ENCODE results near the gene SCN1B.
"Not testable (repeated sequence)": the region's sequence is repeated elsewhere in the genome, so short reads cannot be mapped to it uniquely, and the experiment has no call there.

SCN1B gene

DNA sequence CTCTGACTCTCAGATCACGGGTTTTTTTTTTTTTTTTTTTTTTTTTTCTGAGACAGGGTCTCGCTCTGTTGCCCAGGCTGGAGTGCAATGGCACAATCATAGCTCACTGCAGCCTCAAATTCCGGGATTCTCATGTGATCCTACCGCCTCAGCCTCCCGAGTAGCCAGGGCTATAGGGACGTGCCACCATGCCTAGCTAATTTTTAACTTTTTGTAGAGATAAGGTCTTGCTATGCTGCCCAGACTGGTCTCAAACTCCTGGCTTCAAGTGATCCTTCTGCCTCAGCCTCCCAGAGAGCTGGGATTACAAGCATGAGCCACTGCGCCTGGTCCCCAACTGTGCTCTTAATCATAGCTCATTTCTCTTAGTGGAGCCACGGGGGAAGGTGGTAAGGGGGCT lies 34.7 kb upstream of the SCN1B start:
- WGBS, 2 donors (ENCODE audit: extremely low coverage in 2 of 2, insufficient read length in 2 of 2, insufficient replicate concordance in 1 of 2), result no CpG with 5 or more reads among the region's 8 CpGs
- Histone ChIP-seq H2BK12ac (ENCODE audit: low read length) (no peak overlapping the region), H3K27ac (replicated peaks; ENCODE audit: low read length) (no peak overlapping the region), H3K27me3 (ENCODE audit: control insufficient read depth in 3 of 3, insufficient read depth in 3 of 3, low read depth in 1 of 3, low read length in 3 of 3) (no peaks in the 10 kb centered on the region), H4K91ac (ENCODE audit: low read depth, low read length, poor library complexity) (no peak overlapping the region), H3K9me3 (replicated peaks in 1 of 2; ENCODE audit: control insufficient read depth in 2 of 2, insufficient read depth in 1 of 2, low read depth in 1 of 2, low read length in 2 of 2) (peaks cover 0 to 4% of the 10 kb centered on the region in 2 donors), H2BK120ac (ENCODE audit: low read depth, low read length) (no peak overlapping the region), H3K79me1 (ENCODE audit: low read depth, low read length) (no peaks in the 10 kb centered on the region), H3K36me3 (replicated peaks in 1 of 2; ENCODE audit: control insufficient read depth in 2 of 2, insufficient read depth in 2 of 2, low read length in 2 of 2) (no peaks in the 10 kb centered on the region), H2BK5ac (ENCODE audit: low read length) (peak overlapping the region; percentile 61), H3K4ac (ENCODE audit: low read length) (no peak overlapping the region), H3K4me2 (ENCODE audit: insufficient read depth, low read length, poor library complexity, severe bottlenecking) (no peak overlapping the region), H3K9ac (ENCODE audit: low read depth, low read length, poor library complexity) (no peak overlapping the region), H2AFZ (ENCODE audit: low read length) (no peak overlapping the region), H3K4me3 (ENCODE audit: low read length in 2 of 2) (no peak overlapping the region), H3K4me1 (ENCODE audit: control insufficient read depth in 2 of 2, insufficient read depth in 1 of 2, low read depth in 1 of 2, low read length in 2 of 2) (peaks cover 6 to 9% of the 10 kb centered on the region in 2 donors), H3K14ac (ENCODE audit: low read length) (no peak overlapping the region), H2AK5ac (ENCODE audit: low read depth, low read length) (no peak overlapping the region), H2BK15ac (ENCODE audit: low read length) (no peak overlapping the region), H3K23ac (ENCODE audit: low read depth, low read length, poor library complexity) (no peak overlapping the region), H4K8ac (ENCODE audit: low read depth, low read length) (no peak overlapping the region), H3K18ac (ENCODE audit: low read length) (no peak overlapping the region)
- DNase-seq (ENCODE audit: low spot score), result no peak

DNA sequence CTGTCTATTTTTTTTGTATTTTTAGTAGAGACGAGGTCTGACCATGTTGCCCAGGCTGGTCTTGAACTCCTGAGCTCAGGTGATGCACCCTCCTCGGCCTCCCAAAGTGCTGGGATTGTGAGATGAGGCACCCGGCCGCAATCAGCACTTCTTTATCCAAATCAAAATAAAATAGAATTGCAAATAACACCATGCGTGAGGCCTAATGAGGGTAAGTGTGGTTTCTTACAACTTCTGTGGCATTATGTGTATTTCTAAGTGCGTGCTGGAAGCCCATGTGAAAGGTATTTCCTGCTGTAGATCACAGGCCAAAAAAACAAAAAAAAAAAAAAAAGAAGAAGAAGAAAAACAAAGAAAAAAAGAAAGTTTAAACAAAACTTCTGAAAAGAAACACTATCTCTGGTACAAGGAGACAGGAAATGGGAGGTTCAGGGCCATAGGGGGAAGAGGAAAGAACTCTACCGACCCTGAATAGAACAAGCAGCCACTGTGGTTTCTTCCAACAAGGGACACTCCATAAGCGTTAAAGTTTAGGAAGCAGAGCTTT lies 33.1 kb upstream of the SCN1B start:
- Histone ChIP-seq H2BK15ac (ENCODE audit: low read length) (no peak overlapping the region), H3K4me3 (ENCODE audit: low read length in 2 of 2) (no peak overlapping the region), H4K91ac (ENCODE audit: low read depth, low read length, poor library complexity) (no peak overlapping the region), H2AK5ac (ENCODE audit: low read depth, low read length) (no peak overlapping the region), H2BK5ac (ENCODE audit: low read length) (no peak overlapping the region), H3K27ac (replicated peaks; ENCODE audit: low read length) (no peak overlapping the region), H2BK12ac (ENCODE audit: low read length) (no peak overlapping the region), H3K27me3 (ENCODE audit: control insufficient read depth in 3 of 3, insufficient read depth in 3 of 3, low read depth in 1 of 3, low read length in 3 of 3) (no peaks in the 10 kb centered on the region), H3K4ac (ENCODE audit: low read length) (no peak overlapping the region), H3K14ac (ENCODE audit: low read length) (no peak overlapping the region), H4K8ac (ENCODE audit: low read depth, low read length) (no peak overlapping the region), H3K4me1 (ENCODE audit: control insufficient read depth in 2 of 2, insufficient read depth in 1 of 2, low read depth in 1 of 2, low read length in 2 of 2) (peaks cover 9 to 10% of the 10 kb centered on the region in 2 donors), H2BK120ac (ENCODE audit: low read depth, low read length) (no peak overlapping the region), H3K9ac (ENCODE audit: low read depth, low read length, poor library complexity) (no peak overlapping the region), H3K4me2 (ENCODE audit: insufficient read depth, low read length, poor library complexity, severe bottlenecking) (no peak overlapping the region), H3K79me1 (ENCODE audit: low read depth, low read length) (peaks cover 1% of the 10 kb centered on the region), H3K23ac (ENCODE audit: low read depth, low read length, poor library complexity) (no peak overlapping the region), H2AFZ (ENCODE audit: low read length) (peak overlapping the region; percentile 54), H3K36me3 (replicated peaks in 1 of 2; ENCODE audit: control insufficient read depth in 2 of 2, insufficient read depth in 2 of 2, low read length in 2 of 2) (peaks cover 4 to 5% of the 10 kb centered on the region in 2 donors), H3K9me3 (replicated peaks in 1 of 2; ENCODE audit: control insufficient read depth in 2 of 2, insufficient read depth in 1 of 2, low read depth in 1 of 2, low read length in 2 of 2) (peaks cover 0 to 4% of the 10 kb centered on the region in 2 donors), H3K18ac (ENCODE audit: low read length) (no peak overlapping the region)
- no CpG with 5 or more reads among the region's 8 CpGs for WGBS, 2 donors (ENCODE audit: extremely low coverage in 2 of 2, insufficient read length in 2 of 2, insufficient replicate concordance in 1 of 2)
- DNase-seq (ENCODE audit: low spot score), result no peak

- WGBS, 2 donors (ENCODE audit: extremely low coverage in 2 of 2, insufficient read length in 2 of 2, insufficient replicate concordance in 1 of 2), result no CpG with 5 or more reads among the region's 7 CpGs
- not testable (repeated sequence) for H3K9ac ChIP-seq (ENCODE audit: low read depth, low read length, poor library complexity); H3K27me3 ChIP-seq (ENCODE audit: control insufficient read depth in 3 of 3, insufficient read depth in 3 of 3, low read depth in 1 of 3, low read length in 3 of 3); H3K27ac ChIP-seq (replicated peaks; ENCODE audit: low read length); H3K14ac ChIP-seq (ENCODE audit: low read length); H2BK12ac ChIP-seq (ENCODE audit: low read length); H3K79me1 ChIP-seq (ENCODE audit: low read depth, low read length); H2BK5ac ChIP-seq (ENCODE audit: low read length); H2AFZ ChIP-seq (ENCODE audit: low read length); H3K4ac ChIP-seq (ENCODE audit: low read length); DNase-seq (ENCODE audit: low spot score); H2BK15ac ChIP-seq (ENCODE audit: low read length); H3K4me2 ChIP-seq (ENCODE audit: insufficient read depth, low read length, poor library complexity, severe bottlenecking); H4K8ac ChIP-seq (ENCODE audit: low read depth, low read length); H2BK120ac ChIP-seq (ENCODE audit: low read depth, low read length); H3K23ac ChIP-seq (ENCODE audit: low read depth, low read length, poor library complexity); H3K18ac ChIP-seq (ENCODE audit: low read length); H4K91ac ChIP-seq (ENCODE audit: low read depth, low read length, poor library complexity); H2AK5ac ChIP-seq (ENCODE audit: low read depth, low read length); H3K9me3 ChIP-seq (replicated peaks in 1 of 2; ENCODE audit: control insufficient read depth in 2 of 2, insufficient read depth in 1 of 2, low read depth in 1 of 2, low read length in 2 of 2); H3K4me3 ChIP-seq (ENCODE audit: low read length in 2 of 2)
- Histone ChIP-seq H3K36me3 (replicated peaks in 1 of 2; ENCODE audit: control insufficient read depth in 2 of 2, insufficient read depth in 2 of 2, low read length in 2 of 2) (peaks cover 7 to 14% of the 10 kb centered on the region in 2 donors), H3K4me1 (ENCODE audit: control insufficient read depth in 2 of 2, insufficient read depth in 1 of 2, low read depth in 1 of 2, low read length in 2 of 2) (peaks cover 9 to 15% of the 10 kb centered on the region in 2 donors)
Measured at GRCh38 chr19:34998224-34998623, 32.0 kb upstream of the SCN1B start.

DNA sequence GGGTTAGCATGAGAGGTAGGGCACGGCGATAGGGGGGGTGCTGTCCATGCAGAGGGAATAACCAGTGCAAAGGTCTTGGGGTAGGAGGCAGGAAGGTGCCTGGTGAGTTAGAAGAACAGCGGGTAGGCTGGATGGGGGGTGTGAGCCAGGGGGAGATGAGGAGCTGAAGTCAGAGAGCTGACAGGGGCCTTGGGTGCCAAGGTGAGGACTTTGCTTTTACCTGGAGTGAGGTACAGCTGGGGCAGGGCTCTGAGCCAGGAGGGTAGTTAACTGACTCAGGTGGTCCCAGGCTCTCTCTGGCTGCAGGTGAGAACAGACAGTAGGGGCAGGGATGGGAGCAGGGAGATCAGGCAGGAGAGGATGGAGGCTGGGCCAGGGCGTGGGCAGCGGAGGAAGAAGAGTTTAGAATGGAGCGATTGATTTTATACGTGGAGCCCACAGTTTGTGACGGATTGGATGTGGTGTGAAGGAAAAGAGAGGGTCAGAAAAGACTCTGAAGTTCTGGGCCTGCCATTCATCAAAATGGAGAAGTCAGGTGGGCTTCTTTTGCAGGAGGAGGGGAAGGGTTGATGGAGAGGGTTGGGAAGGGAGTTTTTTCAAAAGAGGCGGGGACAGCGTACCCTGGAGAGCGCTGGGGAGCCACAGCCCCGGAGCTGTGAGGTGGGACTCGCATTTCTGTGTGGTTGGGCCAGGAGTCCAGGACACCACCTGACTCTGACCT lies 31.3 kb upstream of the SCN1B start:
- Histone ChIP-seq H3K4me1 (ENCODE audit: control insufficient read depth in 2 of 2, insufficient read depth in 1 of 2, low read depth in 1 of 2, low read length in 2 of 2) (peaks cover 9 to 18% of the 10 kb centered on the region in 2 donors), H3K4me3 (ENCODE audit: low read length in 2 of 2) (peak overlapping the region; percentile 75 to 81), H2BK12ac (ENCODE audit: low read length) (peak overlapping the region; percentile 95), H2BK120ac (ENCODE audit: low read depth, low read length) (no peak overlapping the region), H3K23ac (ENCODE audit: low read depth, low read length, poor library complexity) (peak overlapping the region; percentile 17), H4K91ac (ENCODE audit: low read depth, low read length, poor library complexity) (peak overlapping the region; percentile 38), H3K27ac (replicated peaks; ENCODE audit: low read length) (peak overlapping the region; percentile 94), H3K9me3 (replicated peaks in 1 of 2; ENCODE audit: control insufficient read depth in 2 of 2, insufficient read depth in 1 of 2, low read depth in 1 of 2, low read length in 2 of 2) (peaks cover 0 to 4% of the 10 kb centered on the region in 2 donors), H2BK15ac (ENCODE audit: low read length) (peak overlapping the region; percentile 99), H3K9ac (ENCODE audit: low read depth, low read length, poor library complexity) (peak overlapping the region; percentile 82), H3K36me3 (replicated peaks in 1 of 2; ENCODE audit: control insufficient read depth in 2 of 2, insufficient read depth in 2 of 2, low read length in 2 of 2) (peaks cover 7 to 21% of the 10 kb centered on the region in 2 donors), H3K27me3 (ENCODE audit: control insufficient read depth in 3 of 3, insufficient read depth in 3 of 3, low read depth in 1 of 3, low read length in 3 of 3) (no peaks in the 10 kb centered on the region), H4K8ac (ENCODE audit: low read depth, low read length) (peak overlapping the region; percentile 99), H3K4me2 (ENCODE audit: insufficient read depth, low read length, poor library complexity, severe bottlenecking) (peak overlapping the region; percentile 84), H2AFZ (ENCODE audit: low read length) (peak overlapping the region; percentile 95), H3K18ac (ENCODE audit: low read length) (peak overlapping the region; percentile 97), H3K14ac (ENCODE audit: low read length) (peak overlapping the region; percentile 91), H3K79me1 (ENCODE audit: low read depth, low read length) (peaks cover 5% of the 10 kb centered on the region), H2AK5ac (ENCODE audit: low read depth, low read length) (peak overlapping the region; percentile 92), H3K4ac (ENCODE audit: low read length) (peak overlapping the region; percentile 38), H2BK5ac (ENCODE audit: low read length) (peak overlapping the region; percentile 94)
- no peak for DNase-seq (ENCODE audit: low spot score)
- WGBS, 2 donors (ENCODE audit: extremely low coverage in 2 of 2, insufficient read length in 2 of 2, insufficient replicate concordance in 1 of 2), result no CpG with 5 or more reads among the region's 13 CpGs
